GM12892 (cell line): Measurements from ENCODE around the gene ASTN1.

ENCODE experiments used
- POLR2A ChIP-seq: IDR thresholded peaks from 2 replicates; pipeline ENCODE4 v1.6.1; 2011; ENCODE audit warnings: low read depth, low read length, control low read depth
- POLR2AphosphoS5 ChIP-seq: IDR thresholded peaks from 2 replicates; pipeline ENCODE4 v1.6.1; 2011; ENCODE audit warnings: low read depth, low read length, control low read depth

- no peak for TF ChIP-seq POLR2A
- TF ChIP-seq POLR2AphosphoS5 = no peak
Measured at GRCh38 chr1:177012342-177012925, 152.1 kb downstream of the ASTN1 start.
